ENCODE measurements around the gene LRRC61.

- TF ChIP-seq POLR2A (IDR thresholded peaks at IDR 0.05) (no peak), CTCF (IDR thresholded peaks at IDR 0.05) (no peak)
These were observed 17.0 kb downstream of the LRRC61 start for GRCh38 chr7:150340024-150340749.
